HepG2 (cell line): ENCODE data around the gene GLI3. TPM values are rescaled to one million over a fixed set of nuclear protein-coding genes. Genes with fewer than 3 reads are reported as not detected.

ENCODE experiments used
- ATAC-seq: fragments of 200-7000 bp; cut with Tn5 transposase; 3 replicates; pipeline ENCODE4 v1.9.1; 2020; ENCODE audit warnings: mild to moderate bottlenecking, moderate library complexity
- BruUV-seq: library from RNA; stranded (reverse); fragments of 400-500 nt; replicated peaks from 2 replicates; lab custom pipeline; 2021; lab: Mats Ljungman, UMichigan
- CTCF ChIA-PET: fragments of 300-600 bp; formaldehyde crosslinking; extraction: SDS; loops from one replicate; lab custom pipeline; 2021; ENCODE audit warnings: low total read pairs, inconsistent platforms, low intra/inter-chr PET ratio; lab: Yijun Ruan, JAX
- POLR2A ChIA-PET: fragments of 350-600 bp; sonication (Branson Sonifier 250); formaldehyde crosslinking; loops from one replicate; lab custom pipeline; 2020; ENCODE audit warnings: antibody characterized with exemption, inconsistent platforms; lab: Yijun Ruan, JAX
- DNase-seq: peaks from one replicate; pipeline ENCODE4 v3.0.0-alpha.2; 2015; ENCODE audit warnings: low spot score
- FAIRE-seq: peaks from 3 replicates; lab custom pipeline; 2011; peaks lifted over from hg19 to GRCh38; lab: Jason Lieb, UNC
- H2AFZ ChIP-seq: one replicate; pipeline ENCODE4 v1.6.1; 2011; ENCODE audit warnings: low read length, inconsistent platforms
- H3K27ac ChIP-seq: fragments of 300-600 bp; 3 replicates; pipeline ENCODE4 v1.8.0; 2011; ENCODE audit warnings: mixed run types, mild to moderate bottlenecking, mixed read lengths, low read length, inconsistent platforms; ENCODE audit not compliant: insufficient read depth; ENCODE audit errors: extremely low read length
- H3K27me3 ChIP-seq, 2 experiments: fragments of 200-600 bp in 1 of 2; 2 replicates in 1 of 2; 3 replicates in 1 of 2; pipeline versions ENCODE4 v1.6.0 to v1.8.0; 2011; ENCODE audit warnings: low read length in 2 of 2, mild to moderate bottlenecking in 2 of 2, moderate library complexity in 2 of 2, inconsistent platforms in 1 of 2; ENCODE audit not compliant: insufficient read depth in 2 of 2, control insufficient read depth in 1 of 2
- H3K36me3 ChIP-seq, 2 experiments: fragments of 200-600 bp in 1 of 2; replicated peaks in 1 of 2; 2 replicates in 1 of 2; 3 replicates in 1 of 2; pipeline versions ENCODE4 v1.5.1 to v1.8.0; 2011; ENCODE audit warnings: low read length in 2 of 2, inconsistent platforms in 1 of 2; ENCODE audit not compliant: insufficient read depth in 2 of 2, control insufficient read depth in 1 of 2
- H3K4me1 ChIP-seq: 2 replicates; pipeline ENCODE4 v1.5.1; 2012; ENCODE audit warnings: low read length, inconsistent platforms; ENCODE audit not compliant: insufficient read depth
- H3K4me2 ChIP-seq: 2 replicates; pipeline ENCODE4 v1.6.0; 2011; ENCODE audit warnings: low read depth, low read length, inconsistent platforms
- H3K4me3 ChIP-seq, 3 experiments: fragments of 200-600 bp in 1 of 3; sonication (generic), shearing (Covaris generic) in 1 of 3; replicated peaks in 1 of 3; 2 replicates each; pipeline ENCODE4 v1.5.1; 2011 to 2016; ENCODE audit warnings: low read length in 3 of 3, inconsistent platforms in 2 of 3, low read depth in 2 of 3, mild to moderate bottlenecking in 2 of 3, control low read depth in 1 of 3, mixed read lengths in 1 of 3; ENCODE audit not compliant: insufficient read depth in 1 of 3
- H3K79me2 ChIP-seq: one replicate; pipeline ENCODE4 v1.6.1; 2011; ENCODE audit warnings: low read length, inconsistent platforms; ENCODE audit not compliant: insufficient read depth
- H3K9ac ChIP-seq: 2 replicates; pipeline ENCODE4 v1.6.0; 2011; ENCODE audit warnings: mild to moderate bottlenecking, low read depth, low read length, inconsistent platforms; ENCODE audit not compliant: insufficient read depth
- H3K9me3 ChIP-seq: 2 replicates; pipeline ENCODE4 v1.5.1; 2012; ENCODE audit warnings: mild to moderate bottlenecking, low read length
- H4K20me1 ChIP-seq: 2 replicates; pipeline ENCODE4 v1.6.0; 2011; ENCODE audit warnings: inconsistent platforms, mild to moderate bottlenecking, low read length, moderate library complexity; ENCODE audit not compliant: insufficient read depth
- FIP1L1 ChIP-seq: fragments of 200-400 bp; formaldehyde crosslinking; IDR thresholded peaks from 2 replicates; pipeline ENCODE4 v1.6.1; 2018; ENCODE audit warnings: low read depth, mild to moderate bottlenecking, low read length, moderate library complexity, borderline replicate concordance; ENCODE audit not compliant: insufficient read depth
- FOXA3 ChIP-seq: IDR thresholded peaks from 2 replicates; pipeline ENCODE4 v1.6.1; 2016; ENCODE audit warnings: missing genetic modification reagents, missing compliant biosample characterization
- FOXK2 ChIP-seq: fragments of 450-650 bp; IDR thresholded peaks from 2 replicates; pipeline ENCODE4 v1.6.1; 2016
- MEIS1 ChIP-seq: sonication (generic); formaldehyde crosslinking; IDR thresholded peaks from 2 replicates; pipeline ENCODE4 v1.9.0; 2021; ENCODE audit warnings: mild to moderate bottlenecking, missing genetic modification reagents, moderate library complexity, borderline replicate concordance
- NR1H2 ChIP-seq: sonication (generic); formaldehyde crosslinking; IDR thresholded peaks from 2 replicates; pipeline ENCODE4 v1.8.1; 2022; ENCODE audit warnings: low read depth, missing genetic modification reagents, borderline replicate concordance
- SP140L ChIP-seq: sonication (generic); formaldehyde crosslinking; IDR thresholded peaks from 2 replicates; pipeline ENCODE4 v1.4.0; 2020; ENCODE audit warnings: missing genetic modification reagents, borderline replicate concordance
- SP4 ChIP-seq: sonication (generic); formaldehyde crosslinking; IDR thresholded peaks from 2 replicates; pipeline ENCODE4 v1.8.1; 2023; ENCODE audit warnings: mild to moderate bottlenecking, missing genetic modification reagents
- SYNCRIP ChIP-seq: fragments of 200-400 bp; formaldehyde crosslinking; IDR thresholded peaks from 2 replicates; pipeline ENCODE4 v1.6.1; 2018; ENCODE audit warnings: mild to moderate bottlenecking, low read depth, low read length; ENCODE audit not compliant: insufficient read depth
- ZFP82 ChIP-seq: sonication (generic); formaldehyde crosslinking; IDR thresholded peaks from 2 replicates; pipeline ENCODE4 v1.5.1; 2020; ENCODE audit warnings: mild to moderate bottlenecking, missing genetic modification reagents, borderline replicate concordance
- ZKSCAN1 ChIP-seq: fragments of 150-350 bp; IDR thresholded peaks from 2 replicates; pipeline ENCODE4 v1.6.1; 2014; ENCODE audit warnings: low read length
- ZNF180 ChIP-seq: sonication (generic); formaldehyde crosslinking; IDR thresholded peaks from 2 replicates; pipeline ENCODE4 v1.4.0; 2020; ENCODE audit warnings: low read depth, missing genetic modification reagents, borderline replicate concordance
- ZNF292 ChIP-seq: sonication (generic); formaldehyde crosslinking; IDR thresholded peaks from 2 replicates; pipeline ENCODE4 v1.8.1; 2022; ENCODE audit warnings: mild to moderate bottlenecking, low read depth, missing genetic modification reagents, borderline replicate concordance
- ZNF549 ChIP-seq: sonication (generic); formaldehyde crosslinking; IDR thresholded peaks from 2 replicates; pipeline ENCODE4 v1.5.0; 2020; ENCODE audit warnings: missing genetic modification reagents
- WGBS: methylation state at CpG from one replicate; pipeline ENCODE4 v1.1.6; 2017; ENCODE audit warnings: low lambda C conversion rate; 5-methylcytosine and 5-hydroxymethylcytosine counted together
- in situ Hi-C: cut with HindIII; loops from 2 replicates; pipeline ENCODE4 v1.10.0; 2017; ENCODE audit warnings: low pct_unique_long_range_greater_than_20kb; ENCODE audit not compliant: extremely low pct_ligation_motif_present
- intact Hi-C: fragments of 100-400 bp; cut with micrococcal nuclease; formaldehyde crosslinking; loops from one replicate; pipeline ENCODE4 v1.10.0; 2022; ENCODE audit not compliant: unreplicated experiment
- polyA plus RNA-seq, 8 experiments: library from polyadenylated mRNA; depleted of rRNA in 3 of 8; stranded (reverse) in 7 of 8; unstranded in 1 of 8; fragments of >200 nt; fragmentation: Illumina TruSeq in 4 of 8; extraction: Trizol in 4 of 8; gene quantifications; 2 replicates each; pipeline versions ENCODE4 v1.2.1 to v1.2.3, GENCODE V29; 2011 to 2016; ENCODE audit warnings: low read depth in 4 of 8, missing spikeins in 1 of 8, mixed read lengths in 1 of 8; ENCODE audit not compliant: insufficient read depth in 1 of 8
- total RNA-seq, 5 experiments: library from RNA; depleted of rRNA; stranded (reverse); fragments of >200 nt; fragmentation: Illumina TruSeq; extraction: Trizol; gene quantifications; 2 replicates each; pipeline ENCODE4 v1.2.3, GENCODE V29; 2016; ENCODE audit warnings: low read depth in 1 of 5
- TF ChIP-seq, protein P1 (sequence below): IDR thresholded peaks from 2 replicates; pipeline ENCODE4 v1.6.1; 2016; ENCODE audit warnings: missing biosample characterization, missing genetic modification reagents, low read depth
- TF ChIP-seq, protein P2 (sequence below), 2 experiments: sonication (generic) in 1 of 2; formaldehyde crosslinking in 1 of 2; IDR thresholded peaks; 2 replicates each; pipeline versions ENCODE4 v1.5.1 to v1.6.1; 2011 to 2020; ENCODE audit warnings: borderline replicate concordance in 1 of 2, low read depth in 1 of 2, low read length in 1 of 2, mild to moderate bottlenecking in 1 of 2, missing genetic modification reagents in 1 of 2, moderate library complexity in 1 of 2
- TF ChIP-seq, protein P3 (sequence below): IDR thresholded peaks from 2 replicates; pipeline ENCODE4 v1.6.1; 2016
- TF ChIP-seq, protein P4 (sequence below): sonication (generic); formaldehyde crosslinking; IDR thresholded peaks from 2 replicates; pipeline ENCODE4; 2020; ENCODE audit warnings: missing genetic modification reagents, mild to moderate bottlenecking, borderline replicate concordance

Gene GLI3
- total and polyA plus RNA-seq, 2 of the 13 experiments (the other 11 are each of a cell fraction or from before 2014, with no cell fraction given) = not detected

DNA sequence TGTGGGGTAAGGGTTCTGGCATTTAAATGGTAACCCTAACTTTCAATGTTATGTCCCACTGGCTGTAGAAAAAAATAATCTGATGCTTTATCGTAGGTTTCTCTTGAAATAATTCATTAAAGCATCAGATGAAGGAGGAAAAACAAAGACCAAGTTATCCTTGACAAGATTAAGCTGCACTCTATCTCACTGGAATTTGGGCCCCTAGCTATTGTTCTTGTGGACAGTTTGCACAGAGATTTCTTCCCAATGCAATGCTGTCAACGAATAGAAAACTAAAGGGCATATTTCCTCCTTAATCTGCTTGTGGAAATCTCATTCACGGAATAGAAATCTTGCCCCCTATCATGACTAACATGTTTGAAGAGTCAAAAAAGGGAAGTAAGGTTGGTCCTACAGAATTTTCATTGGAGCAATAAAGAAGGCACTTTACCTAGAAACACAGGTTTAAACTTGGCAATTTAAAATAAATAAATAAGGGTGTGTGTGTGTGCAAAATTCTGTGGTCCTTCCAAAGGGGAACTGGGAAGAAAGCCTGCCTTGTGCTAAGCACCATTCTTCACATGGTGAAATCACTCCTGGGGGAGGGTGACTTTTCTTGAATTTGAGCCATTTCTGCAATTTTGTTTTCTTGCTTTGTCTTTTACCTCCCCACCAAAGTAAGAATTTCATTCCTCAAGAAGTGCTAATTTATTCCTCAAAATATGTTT is 242.8 kb downstream of the GLI3 start:
- no peak for FAIRE-seq
- in situ Hi-C loops (no loop called here), intact Hi-C loops (no loop called here)
- no peaks in the 10 kb centered on the region for H3K79me2 ChIP-seq
- ChIA-PET POLR2A (no interaction called here), CTCF (no interaction called here)
- no peak overlapping the region for H3K4me3 ChIP-seq
- ATAC-seq = no peak
- BruUV-seq = no TSS peak
- no peak overlapping the region for H3K9ac ChIP-seq
- H3K4me1 ChIP-seq = no peaks in the 10 kb centered on the region
- H3K9me3 ChIP-seq = no peaks in the 10 kb centered on the region
- H4K20me1 ChIP-seq = no peaks in the 10 kb centered on the region
- H3K27me3 ChIP-seq = no peaks in the 10 kb centered on the region; a peak in 1 of 5 replicates
- WGBS = 3% methylated on average over 3 of the region's 3 CpGs
- H3K36me3 ChIP-seq = no peaks in the 10 kb centered on the region
- DNase-seq = no peak
- H3K4me2 ChIP-seq = no peak overlapping the region
- H3K27ac ChIP-seq = no peak overlapping the region
- H2AFZ ChIP-seq = no peak overlapping the region
- TF ChIP-seq, protein P1, sequence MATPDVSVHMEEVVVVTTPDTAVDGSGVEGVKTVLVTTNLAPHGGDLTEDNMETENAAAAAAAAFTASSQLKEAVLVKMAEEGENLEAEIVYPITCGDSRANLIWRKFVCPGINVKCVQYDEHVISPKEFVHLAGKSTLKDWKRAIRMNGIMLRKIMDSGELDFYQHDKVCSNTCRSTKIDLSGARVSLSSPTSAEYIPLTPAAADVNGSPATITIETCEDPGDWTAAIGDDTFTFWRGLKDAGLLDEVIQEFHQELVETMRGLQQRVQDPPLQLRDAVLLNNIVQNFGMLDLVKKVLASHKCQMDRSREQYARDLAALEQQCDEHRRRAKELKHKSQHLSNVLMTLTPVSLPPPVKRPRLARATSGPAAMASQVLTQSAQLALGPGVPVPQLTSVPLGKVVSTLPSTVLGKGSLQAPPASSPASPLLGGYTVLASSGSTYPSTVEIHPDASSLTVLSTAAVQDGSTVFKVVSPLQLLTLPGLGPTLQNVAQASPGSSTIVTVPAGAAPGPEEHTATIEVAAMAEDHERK (CRISPR knock-in tag) = no peak
- no peak for TF ChIP-seq ZNF292
- no peak for TF ChIP-seq NR1H2 (CRISPR knock-in tag)
- TF ChIP-seq ZNF549 = no peak
- TF ChIP-seq, protein P2, sequence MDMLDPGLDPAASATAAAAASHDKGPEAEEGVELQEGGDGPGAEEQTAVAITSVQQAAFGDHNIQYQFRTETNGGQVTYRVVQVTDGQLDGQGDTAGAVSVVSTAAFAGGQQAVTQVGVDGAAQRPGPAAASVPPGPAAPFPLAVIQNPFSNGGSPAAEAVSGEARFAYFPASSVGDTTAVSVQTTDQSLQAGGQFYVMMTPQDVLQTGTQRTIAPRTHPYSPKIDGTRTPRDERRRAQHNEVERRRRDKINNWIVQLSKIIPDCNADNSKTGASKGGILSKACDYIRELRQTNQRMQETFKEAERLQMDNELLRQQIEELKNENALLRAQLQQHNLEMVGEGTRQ (IDR thresholded peaks at IDR 0.05; ENCODE audit: low read depth, low read length) = no peak
- TF ChIP-seq, protein P2 (CRISPR knock-in tag; IDR thresholded peaks at IDR 0.05; ENCODE audit: borderline replicate concordance) = no peak
- no peak for TF ChIP-seq SP4 (CRISPR knock-in tag)
- no peak for TF ChIP-seq SYNCRIP
- TF ChIP-seq, protein P3, sequence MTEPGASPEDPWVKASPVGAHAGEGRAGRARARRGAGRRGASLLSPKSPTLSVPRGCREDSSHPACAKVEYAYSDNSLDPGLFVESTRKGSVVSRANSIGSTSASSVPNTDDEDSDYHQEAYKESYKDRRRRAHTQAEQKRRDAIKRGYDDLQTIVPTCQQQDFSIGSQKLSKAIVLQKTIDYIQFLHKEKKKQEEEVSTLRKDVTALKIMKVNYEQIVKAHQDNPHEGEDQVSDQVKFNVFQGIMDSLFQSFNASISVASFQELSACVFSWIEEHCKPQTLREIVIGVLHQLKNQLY (CRISPR knock-in tag) = no peak
- no peak for TF ChIP-seq FIP1L1
- no peak for TF ChIP-seq FOXK2
- no peak for TF ChIP-seq FOXA3 (CRISPR knock-in tag)
- no peak for TF ChIP-seq ZFP82
- no peak for TF ChIP-seq ZKSCAN1
- TF ChIP-seq ZNF180 (CRISPR knock-in tag) = no peak
- no peak for TF ChIP-seq MEIS1 (CRISPR knock-in tag)
- TF ChIP-seq, protein P4, sequence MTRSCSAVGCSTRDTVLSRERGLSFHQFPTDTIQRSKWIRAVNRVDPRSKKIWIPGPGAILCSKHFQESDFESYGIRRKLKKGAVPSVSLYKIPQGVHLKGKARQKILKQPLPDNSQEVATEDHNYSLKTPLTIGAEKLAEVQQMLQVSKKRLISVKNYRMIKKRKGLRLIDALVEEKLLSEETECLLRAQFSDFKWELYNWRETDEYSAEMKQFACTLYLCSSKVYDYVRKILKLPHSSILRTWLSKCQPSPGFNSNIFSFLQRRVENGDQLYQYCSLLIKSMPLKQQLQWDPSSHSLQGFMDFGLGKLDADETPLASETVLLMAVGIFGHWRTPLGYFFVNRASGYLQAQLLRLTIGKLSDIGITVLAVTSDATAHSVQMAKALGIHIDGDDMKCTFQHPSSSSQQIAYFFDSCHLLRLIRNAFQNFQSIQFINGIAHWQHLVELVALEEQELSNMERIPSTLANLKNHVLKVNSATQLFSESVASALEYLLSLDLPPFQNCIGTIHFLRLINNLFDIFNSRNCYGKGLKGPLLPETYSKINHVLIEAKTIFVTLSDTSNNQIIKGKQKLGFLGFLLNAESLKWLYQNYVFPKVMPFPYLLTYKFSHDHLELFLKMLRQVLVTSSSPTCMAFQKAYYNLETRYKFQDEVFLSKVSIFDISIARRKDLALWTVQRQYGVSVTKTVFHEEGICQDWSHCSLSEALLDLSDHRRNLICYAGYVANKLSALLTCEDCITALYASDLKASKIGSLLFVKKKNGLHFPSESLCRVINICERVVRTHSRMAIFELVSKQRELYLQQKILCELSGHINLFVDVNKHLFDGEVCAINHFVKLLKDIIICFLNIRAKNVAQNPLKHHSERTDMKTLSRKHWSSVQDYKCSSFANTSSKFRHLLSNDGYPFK = no peak
- TF ChIP-seq SP140L (CRISPR knock-in tag) = no peak
